Measurements from ENCODE around the gene PRICKLE4.
"Not testable (repeated sequence)": the region's sequence is repeated elsewhere in the genome, so short reads cannot be mapped to it uniquely, and the experiment has no call there.

Gene PRICKLE4

DNA sequence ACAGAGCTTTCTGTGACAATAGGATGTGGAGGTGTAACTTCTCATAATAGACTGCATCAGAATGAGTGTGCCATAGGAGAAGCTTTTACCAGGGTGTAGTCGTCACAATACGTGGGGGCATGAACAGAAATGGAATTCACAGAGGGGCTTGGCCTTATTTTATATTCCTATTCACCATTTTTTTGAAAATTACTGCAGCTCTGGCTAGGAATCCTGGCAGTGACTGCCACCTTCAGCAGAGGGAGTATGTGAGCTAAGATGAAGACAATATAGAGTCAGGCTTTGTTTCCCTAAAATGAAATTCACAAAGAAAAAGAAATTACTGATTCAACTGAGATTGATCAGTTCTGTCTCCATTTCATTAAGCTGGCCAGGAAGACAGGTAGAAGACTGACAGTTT is 20.8 kb downstream of the PRICKLE4 start:
- no peak for DNase-seq

DNA sequence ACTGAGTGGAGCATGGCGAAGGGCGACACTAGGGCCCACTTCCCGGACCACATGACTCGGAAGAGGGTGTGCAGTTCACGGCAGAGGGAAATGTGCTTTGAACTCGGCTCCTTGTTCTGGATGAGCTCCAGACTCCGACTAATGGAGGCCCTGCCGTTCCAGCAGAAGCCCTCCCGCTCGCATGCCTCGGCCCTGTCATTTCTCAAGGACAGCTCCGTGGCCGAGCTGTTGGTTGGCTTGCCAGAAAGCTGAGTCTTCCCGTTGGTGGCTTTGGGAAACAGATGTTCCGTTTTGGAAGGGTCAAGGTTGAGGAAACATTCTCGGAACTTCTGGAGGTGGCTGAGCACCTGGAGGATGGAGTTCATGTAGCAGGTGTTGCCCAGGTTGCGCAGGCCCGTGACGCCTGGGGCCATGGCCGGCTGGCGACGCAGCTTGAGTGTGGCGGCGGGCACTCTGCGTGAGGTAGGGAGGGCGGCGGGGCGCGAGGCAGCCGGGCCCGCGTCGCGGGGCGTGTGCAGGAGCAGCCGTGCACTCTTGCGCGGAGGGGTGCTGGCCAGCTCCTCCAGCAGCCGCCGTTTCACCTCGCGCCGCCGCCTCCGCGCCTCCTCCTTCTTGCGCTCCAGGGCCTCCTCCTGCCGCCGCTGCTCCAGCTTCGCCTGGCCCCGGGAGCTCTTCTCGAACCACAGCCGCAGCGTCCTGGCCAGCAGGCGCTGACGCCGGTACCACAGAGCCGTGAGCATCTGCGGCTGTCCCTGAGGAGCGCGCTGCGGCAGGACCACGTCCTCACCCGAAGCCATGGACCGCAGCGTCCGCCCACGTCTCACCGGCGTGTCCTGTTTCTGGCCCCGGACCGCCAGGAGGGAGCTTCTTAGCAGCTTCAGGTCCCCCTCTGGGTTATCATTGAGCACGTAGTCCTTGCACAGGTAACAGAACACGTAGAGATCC is 25.5 kb downstream of the PRICKLE4 start:
- no peak for DNase-seq

DNA sequence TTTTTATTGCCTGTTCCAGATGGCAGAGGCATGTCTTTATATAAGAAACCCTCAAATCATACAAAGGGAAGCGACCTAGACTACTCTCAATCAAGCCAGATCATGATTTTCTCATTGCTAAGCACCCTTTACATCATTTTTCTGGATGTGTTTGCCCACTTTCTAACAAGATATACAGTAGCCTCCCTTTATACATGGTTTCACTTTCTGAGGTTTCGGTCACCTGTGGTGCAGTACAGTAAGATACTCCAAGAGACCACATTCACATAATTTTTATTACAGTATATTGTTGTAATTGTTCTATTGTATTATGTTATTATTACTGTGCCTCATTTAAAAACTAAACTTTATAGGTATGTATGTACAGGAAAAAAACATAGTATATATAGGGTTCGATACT is 30.5 kb downstream of the PRICKLE4 start:
- no peak for DNase-seq

DNA sequence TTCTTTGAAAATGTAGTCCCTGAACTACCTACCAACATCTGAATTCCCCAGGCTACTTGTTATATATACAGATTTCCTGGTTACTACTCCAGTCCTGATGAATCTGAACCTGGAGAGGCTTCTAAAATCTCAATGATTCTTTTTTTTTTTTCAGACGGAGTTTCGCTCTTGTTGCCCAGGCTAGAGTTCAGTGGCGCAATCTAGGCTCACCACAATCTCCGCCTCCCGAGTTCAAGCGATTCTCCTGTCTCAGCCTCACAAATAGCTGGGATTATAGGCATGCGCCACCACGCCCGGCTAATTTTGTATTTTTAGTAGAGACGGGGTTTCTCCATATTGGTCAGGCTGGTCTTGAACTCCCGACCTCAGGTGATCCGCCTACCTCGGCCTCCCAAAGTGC is 31.4 kb downstream of the PRICKLE4 start:
- DNase-seq = not testable (repeated sequence)

DNA sequence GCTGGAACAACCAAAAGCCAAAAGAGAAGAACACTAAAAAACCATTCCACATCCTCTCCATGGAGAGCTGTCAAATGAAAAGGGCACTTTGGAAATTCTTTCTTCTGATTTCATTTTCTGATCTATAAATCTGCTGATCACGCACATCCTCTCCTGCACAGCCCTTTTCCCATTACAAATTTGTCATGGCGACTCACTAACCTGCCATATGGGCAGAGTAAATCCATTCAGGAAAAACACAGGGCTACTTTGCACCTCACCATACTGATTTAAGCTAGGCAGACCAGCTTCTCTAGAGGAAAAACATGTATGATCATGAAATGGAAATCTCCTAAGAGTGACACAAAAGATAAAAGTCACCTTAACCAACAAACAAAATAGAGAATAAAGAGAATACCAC is 32.9 kb downstream of the PRICKLE4 start:
- DNase-seq = no peak

DNA sequence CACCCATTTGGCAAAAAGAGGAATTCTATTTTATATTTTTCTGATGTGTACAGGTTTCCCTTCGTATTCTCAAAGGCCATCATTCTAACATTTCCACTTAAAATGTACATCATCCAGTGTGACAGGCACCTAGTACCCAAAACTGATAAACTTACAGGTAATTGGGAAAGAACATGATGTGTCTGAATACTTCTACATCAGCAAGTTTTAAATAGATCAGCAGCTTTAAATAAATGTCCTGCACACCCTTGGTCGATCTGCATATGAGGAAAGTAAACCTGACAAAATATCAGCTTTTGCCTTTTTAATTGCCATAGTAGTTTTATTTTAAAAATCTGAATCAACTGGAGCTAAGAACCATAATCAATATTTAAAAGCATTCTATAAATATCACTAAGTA is 33.4 kb downstream of the PRICKLE4 start:
- DNase-seq = no peak

DNA sequence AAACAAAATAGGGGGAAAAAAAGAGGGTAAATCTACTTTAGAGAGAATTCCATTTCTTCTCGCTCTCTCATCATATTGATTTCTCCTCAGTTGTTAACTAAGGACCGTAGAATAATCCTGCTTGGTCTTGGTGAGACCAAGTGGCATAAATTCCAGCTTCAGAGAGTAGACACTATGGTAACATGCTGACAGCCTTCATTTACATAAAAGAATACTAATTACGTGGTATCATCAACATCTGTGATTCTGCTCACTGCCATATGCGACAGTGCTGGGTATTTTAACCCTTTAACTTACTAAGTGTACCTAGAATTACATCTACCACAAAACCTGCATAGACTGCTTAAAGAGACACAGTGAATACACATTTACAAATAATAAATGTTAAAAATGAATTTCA is 34.0 kb downstream of the PRICKLE4 start:
- no peak for DNase-seq

DNA sequence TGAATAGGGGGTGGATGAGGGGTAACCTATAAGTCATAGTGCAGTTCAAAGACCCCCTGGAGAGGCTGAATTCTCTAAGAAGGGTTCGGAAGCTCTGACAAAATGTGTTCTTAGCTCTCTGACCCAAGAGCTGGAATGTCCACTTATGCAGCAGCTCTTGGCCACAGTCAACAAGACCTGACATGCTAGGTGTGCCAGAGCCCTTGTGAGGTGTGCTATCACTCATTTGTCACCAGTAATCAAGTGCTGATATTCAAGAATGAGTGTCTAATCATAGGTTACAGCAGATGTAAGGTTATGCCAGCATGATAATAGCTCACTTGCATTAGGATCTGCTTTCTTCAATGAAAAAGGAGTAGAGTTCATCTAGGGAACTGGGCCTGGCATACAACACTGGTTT is 35.0 kb downstream of the PRICKLE4 start:
- no peak for DNase-seq

DNA sequence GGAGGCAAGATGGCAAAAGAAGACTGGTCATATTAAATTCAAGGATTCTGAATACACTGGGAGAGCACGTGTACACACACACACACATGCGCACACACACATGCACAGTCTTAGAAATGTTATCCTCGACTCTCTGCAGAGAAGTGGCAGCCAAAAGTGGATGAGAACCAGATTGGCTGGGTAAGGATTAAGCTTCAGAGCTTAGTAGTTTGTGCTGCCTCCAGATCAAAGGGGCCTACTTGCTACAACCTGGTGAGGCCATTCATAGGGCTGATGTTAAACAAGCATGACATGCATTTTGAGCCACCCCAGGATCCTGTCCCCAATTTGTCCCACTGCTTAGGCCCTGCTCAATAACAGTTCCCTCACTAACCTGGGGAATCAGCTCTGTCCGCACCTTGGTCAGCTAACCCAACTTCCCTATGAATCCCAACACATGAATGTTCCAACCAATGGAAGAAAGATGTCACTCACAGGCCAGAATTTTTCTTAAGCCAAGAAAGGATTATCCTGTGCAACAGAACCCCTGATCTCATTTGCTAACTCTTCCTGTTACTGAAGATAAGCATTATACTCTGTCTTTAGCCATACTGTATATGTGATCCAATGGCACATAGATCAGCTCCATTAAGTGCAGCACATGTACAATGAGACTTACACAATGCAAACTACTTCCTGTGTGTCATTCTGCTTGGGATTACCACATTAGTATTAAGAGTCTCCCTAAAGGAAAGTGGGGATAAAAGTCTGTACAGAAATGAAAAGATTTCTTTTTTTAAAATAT is 37.9 kb downstream of the PRICKLE4 start:
- DNase-seq = no peak

DNA sequence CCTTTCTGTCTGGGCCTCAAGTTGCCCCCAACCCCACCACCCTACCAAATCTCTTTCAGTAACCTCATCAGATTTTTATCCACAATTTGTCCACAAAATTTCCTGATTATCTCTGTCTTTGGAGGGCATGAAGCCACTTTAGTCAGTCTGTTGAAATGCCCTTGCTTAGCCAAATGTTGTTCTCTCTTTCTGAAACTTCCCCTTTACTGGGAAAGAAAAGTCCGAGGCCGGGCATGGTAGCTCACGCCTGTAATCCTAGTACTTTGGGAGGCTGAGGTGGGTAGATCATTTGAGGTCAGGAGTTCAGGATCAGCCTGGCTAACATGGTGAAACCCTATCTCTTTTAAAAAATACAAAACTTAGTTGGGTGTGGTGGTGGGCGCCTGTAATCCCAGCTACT is 40.7 kb downstream of the PRICKLE4 start:
- no peak for DNase-seq

DNA sequence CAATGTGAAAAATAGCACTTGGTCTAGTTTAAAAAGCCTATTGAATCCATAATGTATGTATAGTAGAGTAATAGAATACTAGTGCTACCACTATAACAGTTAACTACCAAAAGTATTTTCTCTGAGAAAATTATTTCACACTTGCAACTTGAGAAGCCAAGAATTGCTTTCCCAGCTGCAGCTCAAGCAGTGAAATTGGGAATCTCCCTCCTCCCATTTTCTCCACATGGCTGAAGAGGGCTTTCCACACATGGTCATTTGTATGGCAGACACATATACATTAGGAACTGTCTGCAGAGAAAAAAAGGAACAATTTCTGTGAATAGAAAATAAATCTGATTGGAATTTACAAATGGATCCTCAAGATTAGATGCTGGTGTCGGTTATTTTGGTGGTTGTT is 41.4 kb downstream of the PRICKLE4 start:
- DNase-seq = no peak

DNA sequence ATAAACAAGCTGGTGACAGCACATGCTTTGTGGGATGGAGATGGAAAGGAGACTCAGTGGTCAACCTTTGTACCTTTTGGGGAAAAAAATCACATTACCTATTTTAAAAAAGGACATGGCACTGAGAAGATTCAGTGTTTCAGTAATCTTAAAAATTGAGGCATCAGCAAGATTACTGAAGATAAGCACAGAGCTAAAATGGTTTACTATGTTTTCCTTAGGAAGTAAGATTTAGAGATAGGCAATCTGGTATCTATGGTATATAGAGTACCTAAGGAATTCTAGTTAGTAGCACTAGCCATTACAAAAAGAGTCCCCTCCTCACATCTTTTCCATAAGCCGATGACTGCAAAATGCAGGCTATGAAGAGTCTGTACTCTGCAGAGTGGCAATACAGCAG is 42.6 kb downstream of the PRICKLE4 start:
- DNase-seq = no peak

DNA sequence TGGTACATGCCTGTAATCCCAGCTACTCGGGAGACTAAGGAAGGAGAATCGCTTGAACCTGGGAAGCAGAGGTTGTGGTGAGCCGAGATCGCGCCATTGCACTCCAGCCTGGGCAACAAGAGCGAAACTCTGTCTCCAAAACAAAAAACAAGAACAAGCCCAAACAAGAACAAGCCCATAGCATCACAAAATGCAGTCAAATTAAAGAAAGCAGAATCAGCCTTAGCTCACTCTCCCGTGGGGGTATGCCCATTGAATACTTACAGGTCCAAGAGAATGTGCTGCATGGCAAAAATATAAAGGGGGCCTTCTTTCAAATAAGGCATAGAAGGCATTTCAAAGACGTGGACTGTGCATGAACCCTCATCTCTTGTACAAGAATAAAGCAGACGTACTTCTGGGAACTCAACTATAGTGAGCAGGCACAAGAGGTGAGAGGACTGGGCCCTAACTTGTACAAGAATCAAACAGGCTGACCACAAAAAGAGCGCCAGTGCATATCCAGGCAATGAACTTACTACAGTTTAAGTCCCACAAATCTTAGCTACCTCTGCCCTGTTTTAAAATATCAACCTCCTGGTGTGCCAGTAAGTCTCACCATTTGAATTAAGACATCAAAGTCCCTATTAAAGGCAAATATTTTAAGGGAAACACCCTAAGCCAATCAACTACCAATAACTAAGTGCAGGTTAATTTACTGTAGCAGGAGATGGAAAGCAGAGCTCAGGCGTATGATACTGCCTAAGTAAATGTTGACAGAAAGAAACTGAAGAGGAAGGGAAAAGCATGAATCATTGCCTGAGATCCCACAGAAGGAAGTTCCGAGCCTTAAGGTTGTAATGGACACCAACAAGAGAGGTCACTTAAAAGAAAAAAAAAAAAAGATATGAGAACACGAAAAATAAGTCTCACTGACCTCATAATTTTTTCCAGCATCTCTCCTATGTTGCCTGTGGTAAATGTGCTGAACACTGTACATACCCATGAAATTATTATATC is 44.3 kb downstream of the PRICKLE4 start:
- no peak for DNase-seq

DNA sequence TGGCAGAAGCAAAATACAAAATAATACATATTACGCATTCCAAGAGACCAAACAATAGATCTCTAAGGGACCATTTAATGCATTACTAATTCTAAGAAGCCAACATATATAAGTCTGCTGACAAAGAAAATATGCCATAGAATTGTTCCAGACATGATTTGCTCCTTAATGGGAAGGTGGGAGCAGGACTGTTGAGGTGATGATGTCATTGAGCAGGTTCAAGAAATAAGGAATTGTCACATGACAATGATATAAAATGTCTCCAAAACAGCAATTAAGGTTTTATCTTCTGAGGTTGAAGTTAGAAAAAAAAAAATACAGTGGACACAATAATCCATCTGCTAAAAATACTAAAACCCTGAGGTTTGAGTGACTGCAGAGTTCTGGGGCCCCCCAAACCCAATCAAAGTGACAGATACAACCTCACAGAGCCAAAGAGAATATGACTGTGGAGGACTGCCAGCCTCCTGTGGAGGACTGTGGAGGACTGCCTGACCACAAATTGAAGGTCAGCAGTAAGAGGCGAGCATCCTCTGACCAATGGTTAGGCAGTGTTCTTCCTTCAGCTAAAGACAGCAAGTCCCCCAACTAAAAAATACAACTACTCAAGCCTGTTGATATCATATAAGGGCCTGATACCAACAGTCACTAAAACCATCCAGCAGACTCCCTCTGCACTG is 45.9 kb downstream of the PRICKLE4 start:
- DNase-seq = no peak

DNA sequence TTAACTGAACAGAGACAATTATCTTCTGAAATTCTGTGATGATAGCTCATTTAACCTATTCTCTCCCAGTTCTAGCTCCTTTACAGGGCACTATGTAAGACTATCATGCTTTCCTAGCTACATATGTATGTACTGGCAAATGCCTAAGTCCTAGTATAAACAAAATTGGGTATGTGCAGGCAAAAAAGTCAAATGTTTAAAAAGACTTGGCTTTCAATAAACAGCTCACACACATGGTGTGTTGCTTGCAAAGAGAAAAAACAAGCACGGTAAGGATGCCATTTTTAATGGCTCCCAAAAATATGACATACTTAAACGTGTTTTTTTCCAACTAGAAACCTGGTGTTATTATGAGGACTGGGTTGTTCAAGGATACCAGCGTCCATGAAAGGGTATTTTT is 51.7 kb downstream of the PRICKLE4 start:
- DNase-seq = no peak

DNA sequence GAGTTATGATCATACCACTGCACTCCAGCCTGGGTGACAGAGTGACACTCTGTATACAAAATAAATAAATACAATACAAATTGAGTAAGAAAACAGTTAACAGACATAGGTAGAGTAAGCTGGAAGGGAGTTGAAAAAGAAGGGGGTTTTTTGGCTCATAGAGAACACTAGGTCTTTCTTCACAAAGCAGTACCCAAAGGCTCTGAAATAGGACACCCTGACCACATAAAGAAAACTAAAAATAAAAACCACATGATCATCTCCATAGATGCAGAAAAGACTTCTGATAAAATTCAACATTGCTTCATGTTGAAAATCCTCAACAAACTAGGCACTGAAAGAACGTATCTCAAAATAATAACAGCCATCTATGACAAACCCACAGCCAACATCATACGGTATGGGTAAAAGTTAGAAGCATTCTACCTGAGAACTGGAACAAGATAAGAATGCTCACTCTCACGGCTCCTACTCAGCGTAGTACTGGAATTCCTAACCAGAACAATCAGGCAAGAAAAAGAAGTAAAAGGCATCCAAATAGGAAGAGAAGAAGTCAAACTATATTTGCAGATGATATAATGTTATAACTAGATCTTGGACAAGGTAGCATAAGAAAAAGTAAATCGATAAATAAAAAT is 55.6 kb downstream of the PRICKLE4 start:
- DNase-seq = no peak

DNA sequence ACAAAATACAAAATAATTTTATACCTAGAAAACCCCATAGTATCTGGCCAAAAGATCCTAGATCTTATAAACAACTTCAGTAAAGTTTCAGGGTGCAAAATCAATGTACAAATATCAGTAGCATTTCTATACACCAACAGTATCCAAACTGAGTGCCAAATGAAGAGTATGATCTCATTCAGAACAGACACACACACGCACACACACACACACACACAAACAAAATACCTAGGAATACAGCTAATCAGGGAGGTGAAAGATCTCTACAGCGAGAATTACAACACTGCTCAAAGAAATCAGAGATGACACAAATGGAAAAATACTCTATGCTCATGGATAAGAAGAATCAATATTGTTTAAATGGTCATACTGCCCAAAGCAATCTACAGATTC is 56.1 kb downstream of the PRICKLE4 start:
- no peak for DNase-seq

All from stimulated activated CD8-positive, alpha-beta memory T cell treated with anti-CD3 and anti-CD28 coated beads, Interleukin-4, amount 100 ng/mL, for 48 hours (primary cell).